Fibroblast of lung (primary cell): Measurements from ENCODE around the gene CXCL6.

ENCODE experiments used
- CTCF ChIP-seq, 2 donors: IDR thresholded peaks in 1 of 2; conservative IDR thresholded peaks in 1 of 2; 1 replicate in 1 of 2; 2 replicates in 1 of 2; pipeline ENCODE4 v1.5.1; 2011 to 2012; ENCODE audit warnings: low read length in 2 of 2, control low read depth in 1 of 2, inconsistent platforms in 1 of 2, low read depth in 1 of 2, mild to moderate bottlenecking in 1 of 2
- EZH2 ChIP-seq: IDR thresholded peaks from 2 replicates; pipeline ENCODE4 v1.5.1; 2012; ENCODE audit warnings: low read length, control low read depth, mild to moderate bottlenecking; ENCODE audit errors: missing control alignments

- TF ChIP-seq CTCF (conservative IDR thresholded peaks at IDR 0.05 in 1 of 2, IDR thresholded peaks at IDR 0.05 in 1 of 2; ENCODE audit: low read depth in 1 of 2, low read length in 2 of 2) (no peak), EZH2 (no peak)
Measured at GRCh38 chr4:73870768-73871167, 34.3 kb downstream of the CXCL6 start.
